Activated T-helper 1 cell treated with anti-CD3 and anti-CD28 coated beads, Interleukin-2, amount 50 U/mL, for 16 hours (primary cell): ENCODE measurements around the gene KCNJ16.
A peak's percentile ranks its signal among the peaks of the same experiment; 100 is the strongest.

Experiments
- DNase-seq, 2 donors: peaks; one replicate each; pipeline ENCODE4 v3.0.0-alpha.2; 2020; ENCODE audit warnings: low read depth in 1 of 2, low spot score in 1 of 2

Gene KCNJ16

GRCh38 chr17:70168977-70169708 lies 94.1 kb downstream of the KCNJ16 start, which contains the start of gene KCNJ2:
TSS of gene KCNJ2 (plus strand) at chr17:70169532. CDS start at chr17:70175040, 5,508 bp downstream.
- peak in 1 of 2 donors; percentile 2 for DNase-seq

GRCh38 chr17:70169709-70170597 lies 94.9 kb downstream of the KCNJ16 start:
- no peak for DNase-seq

DNA sequence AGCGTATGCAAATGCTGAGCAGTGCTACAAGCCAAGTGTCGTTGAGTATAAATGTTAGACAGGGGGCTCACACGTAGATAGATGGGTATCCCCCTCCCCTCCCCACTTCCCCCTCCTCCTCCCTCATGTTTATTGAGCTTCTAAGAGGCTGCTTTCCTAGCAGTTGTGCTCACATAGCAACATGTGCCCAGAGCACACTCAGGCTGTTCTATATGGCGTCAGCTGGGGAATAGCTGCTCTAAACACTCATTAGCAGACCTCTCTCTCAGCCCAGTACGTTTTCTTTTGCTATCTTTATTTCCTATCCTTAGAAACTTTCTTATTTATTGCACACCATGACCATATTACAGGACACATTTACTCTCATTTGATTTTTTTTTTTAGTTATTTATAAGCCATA lies 96.1 kb downstream of the KCNJ16 start:
- no peak for DNase-seq

DNA sequence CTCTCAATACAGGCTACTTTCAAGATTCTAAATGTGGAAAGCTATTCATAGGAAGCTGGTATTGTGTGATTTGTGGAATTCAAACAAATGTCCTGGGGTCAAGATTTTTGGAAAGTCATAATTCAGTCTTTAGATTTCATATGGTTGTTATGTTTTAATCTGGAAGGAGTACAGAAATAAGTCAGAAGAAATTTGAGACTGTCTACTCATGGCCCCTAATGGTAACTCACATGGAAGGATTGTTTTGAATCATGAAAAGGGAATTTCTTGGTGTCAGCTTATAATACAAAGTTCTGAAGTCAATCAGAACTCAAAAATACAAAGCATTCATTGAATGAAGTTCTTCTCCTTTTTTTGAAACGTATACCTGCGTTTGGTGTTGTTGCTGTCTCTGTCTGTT lies 97.4 kb downstream of the KCNJ16 start:
- no peak for DNase-seq

DNA sequence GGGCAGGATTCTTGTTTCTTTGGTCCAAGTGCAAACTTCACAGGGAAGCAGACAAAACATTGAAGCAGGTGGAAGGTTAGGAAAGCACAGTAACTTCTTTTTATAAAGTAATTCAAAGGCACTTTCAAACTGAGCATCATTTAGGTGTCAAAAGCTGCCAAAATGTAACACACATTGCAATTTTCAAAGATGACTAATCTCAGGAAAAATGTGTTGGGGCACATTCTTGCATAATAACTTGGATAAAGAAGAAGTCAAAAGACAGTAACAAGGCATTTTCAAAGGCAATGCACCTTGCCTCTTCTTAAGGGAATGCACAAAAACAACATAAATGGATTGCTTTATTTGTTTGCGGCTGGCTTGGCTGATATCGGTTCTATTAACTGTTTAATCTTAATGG lies 97.9 kb downstream of the KCNJ16 start:
- no peak for DNase-seq

- DNase-seq = no peak
Measured at GRCh38 chr17:70173681-70174080, 98.7 kb downstream of the KCNJ16 start.

- DNase-seq = no peak
Measured at GRCh38 chr17:70181376-70181775, 106.4 kb downstream of the KCNJ16 start.

DNA sequence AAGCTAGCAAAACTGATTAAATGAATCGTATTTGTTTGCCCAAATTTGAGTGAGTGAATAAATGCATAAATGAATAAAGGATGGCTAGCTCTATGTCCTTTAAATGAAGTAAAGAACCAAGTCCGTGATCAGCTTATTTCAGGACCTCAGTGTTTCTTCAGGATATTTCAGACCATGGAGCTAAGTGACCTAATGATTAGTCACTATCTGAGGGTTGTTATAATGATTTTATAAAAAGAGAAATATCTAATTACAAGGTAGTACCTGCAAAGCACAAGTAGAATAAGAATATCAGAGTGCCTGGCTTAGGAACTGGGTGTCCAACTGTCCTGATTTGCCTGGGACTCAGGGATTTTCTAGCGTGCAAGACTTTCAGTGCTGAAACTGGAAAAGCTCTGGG lies 106.8 kb downstream of the KCNJ16 start:
- no peak for DNase-seq

GRCh38 chr17:70183508-70183907 lies 108.5 kb downstream of the KCNJ16 start:
- no peak for DNase-seq

GRCh38 chr17:70184207-70184606 lies 109.2 kb downstream of the KCNJ16 start:
- no peak for DNase-seq

DNA sequence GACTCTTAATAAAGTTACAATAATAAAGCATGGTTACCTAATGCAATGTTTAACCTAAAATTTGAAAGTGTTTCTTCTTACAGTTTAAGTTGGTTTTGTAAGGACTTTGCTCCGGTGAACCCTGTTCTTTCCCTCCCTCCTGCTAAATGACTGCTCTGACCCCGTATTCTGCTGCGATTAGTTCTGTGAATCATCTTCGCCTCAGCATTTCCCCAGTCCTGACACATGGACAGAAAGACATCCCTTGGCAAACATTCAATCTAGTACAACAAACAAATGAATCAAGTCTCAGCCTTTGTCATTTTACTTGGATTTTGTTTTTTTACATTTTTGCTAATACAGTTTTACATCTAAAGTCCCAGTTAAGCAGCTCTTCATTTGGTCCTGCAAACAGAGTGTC lies 109.7 kb downstream of the KCNJ16 start:
- DNase-seq = no peak
